Middle frontal gyrus (tissue), 1 donor: ENCODE data around the gene DYDC1.
"Not testable (repeated sequence)": the region's sequence is repeated elsewhere in the genome, so short reads cannot be mapped to it uniquely, and the experiment has no call there.

Experiments used
- DNase-seq: peaks from one replicate; pipeline ENCODE4 v3.0.0-alpha.2; 2015; ENCODE audit warnings: low spot score; ENCODE audit errors: extremely low spot score

The DYDC1 gene

DNA sequence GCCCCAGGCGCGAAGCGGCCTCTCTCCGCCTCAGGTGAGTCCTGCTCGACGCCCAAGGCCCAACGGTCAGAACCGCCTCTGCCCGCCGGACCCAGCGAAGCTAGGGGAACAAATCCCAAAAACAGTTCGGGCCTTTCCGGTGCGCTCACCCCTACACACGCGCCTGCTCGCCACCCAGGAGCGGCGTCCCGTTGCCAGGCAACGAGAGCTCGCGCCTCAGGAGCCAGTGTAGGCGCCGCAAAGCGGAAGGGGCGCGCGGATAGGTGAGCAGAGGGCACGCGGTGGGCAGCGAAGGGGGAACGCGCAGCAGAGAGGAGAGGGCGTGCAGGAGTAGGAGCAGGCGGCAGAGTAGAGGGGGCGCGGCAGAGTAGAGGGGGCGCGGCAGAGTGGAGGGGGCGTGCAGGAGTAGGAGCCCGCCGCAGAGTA, at the start of gene DYDC1, which contains the start of gene DYDC2:
Gene DYDC1, minus strand, starts transcription at position 193 of the 426 bp plus-strand sequence. CDS start 4,154 bp downstream, outside the sequence.
Gene DYDC2, plus strand, starts transcription at position 219 of the 426 bp plus-strand sequence. CDS start 5,663 bp downstream, outside the sequence.
- DNase-seq, result no peak

DNA sequence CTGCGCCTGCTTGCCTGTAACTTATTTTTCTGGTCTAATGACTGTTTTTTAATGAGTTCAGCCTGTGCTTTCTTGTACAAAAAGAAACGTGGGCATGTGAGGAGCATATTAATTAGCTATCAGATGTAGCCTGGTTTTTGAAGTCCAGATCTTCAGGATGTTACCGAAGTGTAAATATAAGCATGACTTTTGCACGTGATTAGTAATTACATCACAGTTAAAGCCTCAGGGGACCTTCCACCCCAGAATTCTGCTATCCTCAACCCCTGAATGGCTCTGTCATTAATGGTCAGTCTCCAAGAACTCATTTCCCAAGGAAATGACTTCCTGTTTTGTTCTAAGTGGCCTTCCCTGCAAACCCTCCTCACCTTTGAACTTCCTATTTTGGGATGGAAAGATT, 49.6 kb upstream of the DYDC1 start:
- no peak for DNase-seq

DNA sequence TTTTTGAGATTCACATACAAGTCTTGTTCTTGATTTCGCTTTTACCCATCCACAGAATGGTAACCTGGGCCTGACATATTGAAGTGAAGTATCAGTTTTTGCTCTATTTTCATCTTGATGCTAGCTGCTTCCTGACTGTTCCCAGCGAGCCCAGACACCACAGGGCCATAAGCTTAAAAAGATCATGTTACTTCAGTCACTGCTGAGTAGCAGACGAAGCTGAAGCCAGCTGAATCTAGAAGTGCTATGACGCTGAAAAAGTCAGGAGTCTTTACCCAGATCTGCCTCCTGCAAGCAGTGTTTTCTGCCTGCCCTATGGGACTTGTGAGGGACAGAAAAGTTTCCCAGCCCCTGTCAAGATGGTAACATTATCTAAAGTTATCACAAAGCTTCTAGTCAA, 49.1 kb upstream of the DYDC1 start:
- no peak for DNase-seq

DNA sequence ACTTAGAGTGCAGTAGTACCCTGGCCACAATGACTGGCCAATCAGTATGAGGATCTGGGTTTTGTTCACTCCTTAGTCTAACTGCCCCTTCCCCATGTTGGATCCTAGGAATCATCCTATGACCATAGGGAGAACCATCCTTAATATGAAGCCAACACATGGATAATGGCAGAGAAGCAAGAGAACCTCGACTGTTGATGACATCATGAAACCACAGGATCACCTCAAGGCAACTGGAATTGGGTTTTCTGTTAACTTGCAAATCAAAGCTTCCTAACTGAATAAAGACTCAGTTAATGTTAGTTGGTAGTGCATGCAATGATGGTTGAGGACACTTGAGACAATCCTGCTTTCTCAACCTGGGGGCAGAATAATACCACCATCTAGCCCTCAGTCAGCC, 48.5 kb upstream of the DYDC1 start:
- DNase-seq, result no peak

DNA sequence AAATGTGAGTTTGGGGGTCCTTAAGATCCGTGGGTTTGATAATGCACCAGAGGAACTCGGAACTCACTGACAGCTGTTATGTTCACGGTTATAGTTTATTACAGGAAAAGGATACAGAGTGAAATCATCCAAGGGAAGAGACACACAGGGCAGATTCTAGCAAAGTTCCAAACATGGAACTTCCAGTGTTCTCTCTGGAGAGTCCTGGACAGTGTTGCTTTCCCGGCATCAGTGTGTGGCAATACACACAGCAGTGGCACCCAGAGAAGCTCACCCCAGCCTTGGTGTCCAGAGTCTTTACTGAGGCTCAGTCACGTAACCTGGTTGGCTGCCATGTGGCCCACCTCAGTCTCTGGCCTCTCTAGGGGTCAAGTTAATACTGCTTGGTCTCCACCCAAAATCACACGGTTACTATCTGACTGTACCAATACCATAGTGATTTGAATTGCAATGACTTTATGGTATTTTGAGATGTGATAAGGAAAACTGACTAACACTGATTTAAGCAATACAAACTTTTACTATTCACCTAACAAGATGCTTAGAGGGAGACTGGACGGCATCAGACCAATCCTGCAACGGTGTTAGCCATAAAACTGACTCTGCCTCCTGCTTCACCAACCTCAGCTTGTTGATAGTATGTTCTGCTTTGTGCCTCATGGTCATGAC, 43.7 kb upstream of the DYDC1 start:
- DNase-seq, result no peak

DNA sequence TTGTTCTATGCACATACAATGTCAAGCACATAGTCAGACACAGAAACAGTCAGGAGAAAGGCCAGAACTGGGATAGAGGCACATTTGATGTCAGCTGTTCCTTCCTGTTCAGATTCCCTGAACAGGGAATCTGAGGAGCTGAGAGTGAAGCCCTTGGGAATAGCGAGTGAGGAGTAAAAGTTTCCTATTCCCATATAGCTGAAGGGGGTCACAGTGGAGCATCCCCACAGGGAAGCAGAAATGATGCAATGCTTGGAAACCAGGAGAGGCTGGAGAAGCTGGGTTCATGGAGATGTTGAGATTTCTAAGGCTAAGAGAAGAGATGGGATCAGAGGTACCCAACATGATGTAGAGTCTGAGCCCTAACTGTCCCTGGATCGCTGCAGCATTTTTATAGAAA, 40.5 kb upstream of the DYDC1 start:
- no peak for DNase-seq

DNA sequence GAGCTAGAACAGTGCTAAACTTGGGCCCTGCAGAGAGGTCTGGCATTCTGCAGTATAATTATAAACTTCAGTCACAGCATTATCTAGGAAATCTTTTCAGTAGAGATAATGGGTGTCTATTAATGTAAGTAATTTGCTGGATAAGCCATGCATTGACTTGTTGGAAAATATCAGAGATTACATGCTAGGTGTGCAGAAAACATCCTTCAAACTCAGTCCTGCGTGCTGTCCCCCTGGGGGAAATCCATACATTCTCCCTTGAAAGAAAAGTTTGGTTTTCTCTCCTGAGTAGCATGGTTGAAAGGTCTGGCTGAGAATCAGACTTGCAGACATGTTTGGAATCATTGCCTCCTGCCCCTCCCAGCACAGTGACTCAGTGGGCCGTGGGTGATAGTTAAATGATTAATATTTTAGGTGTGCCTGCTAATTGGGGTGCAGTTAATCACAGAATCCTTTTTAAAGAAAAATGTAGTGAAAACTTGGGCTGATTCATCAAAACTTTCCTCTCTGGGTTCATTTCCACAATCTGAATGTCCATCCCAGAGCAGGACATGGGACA, 37.9 kb upstream of the DYDC1 start:
- no peak for DNase-seq

DNA sequence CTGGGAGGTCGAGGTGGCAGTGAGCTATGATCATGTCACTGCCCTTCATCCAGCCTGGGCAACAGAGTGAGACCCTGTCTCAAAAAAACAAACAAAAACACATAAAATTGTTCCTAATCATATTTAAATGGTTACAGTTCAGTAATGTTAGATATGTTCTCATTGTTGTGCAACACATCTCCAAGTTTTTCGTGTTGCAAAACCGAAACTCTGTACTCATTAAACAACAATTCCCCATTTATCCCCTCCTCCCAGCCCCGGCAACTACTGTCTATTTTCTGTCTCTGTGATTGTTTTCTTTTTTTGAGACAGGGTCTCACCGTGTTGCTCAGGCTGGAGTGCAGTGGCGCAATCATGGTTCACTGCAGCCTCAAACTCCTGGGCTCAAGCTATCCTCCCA, 35.7 kb upstream of the DYDC1 start:
- no peak for DNase-seq

DNA sequence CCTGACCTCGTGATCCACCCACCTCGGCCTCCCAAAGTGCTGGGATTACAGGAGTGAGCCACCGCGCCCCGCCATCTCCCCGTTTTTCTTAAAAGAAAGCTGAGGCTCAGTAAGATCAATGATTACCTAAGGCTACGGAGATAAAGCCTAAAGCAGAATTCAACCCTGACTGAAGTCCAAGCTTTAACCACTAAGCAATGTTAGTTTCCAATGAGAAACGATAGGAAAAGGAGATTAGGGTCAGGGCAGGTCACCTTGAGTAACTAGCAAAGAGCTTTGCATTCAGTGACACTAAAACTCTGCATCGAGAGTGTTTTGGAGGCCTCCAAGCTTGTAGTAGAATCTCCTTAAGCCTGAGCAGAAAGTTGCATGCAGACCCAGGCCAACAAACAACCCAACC, 34.2 kb upstream of the DYDC1 start:
- DNase-seq, result no peak

DNA sequence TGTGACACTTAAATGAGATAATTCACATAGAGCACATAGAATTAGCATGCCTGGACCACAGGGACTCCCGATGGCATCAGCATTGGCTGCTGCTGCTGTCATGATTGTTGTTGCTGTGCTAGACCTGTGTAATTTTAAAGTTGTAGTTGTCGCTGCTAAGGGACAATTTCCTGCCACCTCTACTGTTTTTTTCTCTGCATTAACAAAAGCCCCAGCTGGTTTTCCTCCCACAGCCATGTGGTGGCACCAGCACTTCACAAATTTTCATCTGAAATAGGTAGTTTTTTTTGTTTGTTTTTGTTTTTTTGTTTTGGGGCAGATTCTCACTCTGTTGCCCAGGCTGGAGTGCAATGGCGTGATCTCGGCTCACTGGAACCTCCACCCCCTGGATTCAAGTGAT, 26.4 kb upstream of the DYDC1 start:
- no peak for DNase-seq

DNA sequence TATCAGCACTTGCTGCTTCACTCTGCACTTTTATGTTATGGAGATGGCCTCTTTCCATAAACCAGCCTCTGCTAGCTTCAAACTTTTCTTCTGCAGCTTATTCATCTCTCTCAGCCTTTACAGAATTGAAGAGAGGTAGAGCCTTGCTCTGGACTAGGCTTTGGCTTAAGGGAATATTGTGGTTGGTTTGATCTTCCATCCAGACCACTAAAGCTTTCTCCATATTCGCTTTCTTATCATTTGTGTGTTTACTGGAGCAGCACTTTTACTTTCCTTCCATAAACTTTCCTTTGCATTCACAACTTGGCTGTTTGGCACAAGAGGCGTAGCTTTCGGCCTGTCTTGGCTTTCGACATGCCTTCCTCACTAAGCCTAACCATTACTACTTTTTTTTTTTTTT, 23.6 kb upstream of the DYDC1 start:
- DNase-seq, result no peak

DNA sequence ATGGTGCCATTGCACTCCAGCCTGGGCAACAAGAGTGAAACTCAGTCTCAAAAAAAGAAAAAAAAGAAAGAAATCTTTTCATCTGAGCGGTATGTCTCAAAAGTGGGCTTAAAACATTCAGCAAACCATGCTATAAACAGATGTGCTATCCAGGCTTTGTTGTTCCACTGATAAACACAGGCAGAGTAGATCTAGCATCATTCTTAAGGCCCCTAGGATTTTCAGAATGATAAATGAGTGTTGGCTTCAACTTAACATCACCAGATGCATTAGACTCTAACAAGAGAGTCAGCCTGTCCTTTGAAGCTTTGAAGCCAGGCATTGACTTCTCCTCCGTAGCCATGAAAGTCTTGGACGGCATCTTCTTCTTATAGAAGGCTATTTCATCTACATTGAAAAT, 23.1 kb upstream of the DYDC1 start:
- no peak for DNase-seq

DNA sequence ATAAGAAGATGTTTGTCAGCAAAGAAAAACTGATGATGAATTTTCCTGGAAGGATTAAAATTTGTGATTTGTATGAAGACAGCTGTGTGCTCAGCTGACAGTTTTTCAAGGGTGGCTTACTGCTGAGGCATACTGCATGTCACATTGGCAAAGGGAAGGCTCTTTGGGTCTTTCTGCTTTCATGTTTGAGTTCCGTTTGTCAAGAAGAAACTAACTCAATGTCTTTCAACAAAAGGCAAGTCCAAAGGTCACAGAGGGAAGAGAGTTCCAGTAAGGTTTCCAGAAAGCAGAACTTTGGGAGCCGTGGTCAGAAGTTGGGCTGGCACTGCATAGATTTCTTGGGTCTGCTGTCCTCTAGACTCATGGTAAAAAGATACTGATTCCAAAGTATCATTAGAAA, 16.9 kb upstream of the DYDC1 start:
- DNase-seq, result no peak

DNA sequence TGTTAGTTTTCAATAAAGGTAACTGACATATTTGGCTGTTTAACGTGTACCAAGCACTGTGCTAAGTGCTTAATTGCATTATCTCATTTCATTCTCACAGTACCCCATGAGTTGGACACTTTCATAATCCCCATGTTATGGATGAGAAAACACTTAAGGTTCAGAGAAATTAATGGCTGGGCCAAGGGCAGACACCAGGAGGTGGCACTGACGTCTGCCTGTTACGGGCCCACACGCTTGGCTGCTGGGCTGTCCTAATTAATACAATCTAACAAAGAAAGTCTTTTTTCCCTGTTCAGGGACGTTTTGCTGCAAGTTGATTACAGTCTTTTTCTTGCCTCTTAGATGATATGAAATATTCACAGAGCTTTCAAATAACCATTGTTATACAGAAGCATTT, 16.1 kb upstream of the DYDC1 start:
- no peak for DNase-seq

DNA sequence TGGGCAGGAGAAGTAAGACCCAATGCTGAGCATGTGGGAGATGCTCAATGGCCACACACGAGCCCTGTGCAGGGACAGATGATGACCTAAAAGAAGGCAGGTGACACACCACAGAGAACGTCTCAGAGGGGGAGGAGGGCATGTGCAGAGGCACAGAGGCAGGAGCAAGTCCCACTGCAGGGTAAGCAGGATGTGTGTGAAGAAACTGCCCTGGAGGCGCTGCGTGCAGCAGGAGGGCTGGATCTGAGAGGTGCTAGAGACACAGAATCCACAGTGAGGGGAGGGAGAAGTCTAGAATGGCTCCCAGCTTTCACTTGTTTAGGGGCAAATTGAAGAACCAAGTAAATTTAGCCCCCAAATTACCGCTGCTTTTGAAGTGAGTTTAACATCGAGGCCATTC, 14.9 kb upstream of the DYDC1 start:
- DNase-seq, result no peak

DNA sequence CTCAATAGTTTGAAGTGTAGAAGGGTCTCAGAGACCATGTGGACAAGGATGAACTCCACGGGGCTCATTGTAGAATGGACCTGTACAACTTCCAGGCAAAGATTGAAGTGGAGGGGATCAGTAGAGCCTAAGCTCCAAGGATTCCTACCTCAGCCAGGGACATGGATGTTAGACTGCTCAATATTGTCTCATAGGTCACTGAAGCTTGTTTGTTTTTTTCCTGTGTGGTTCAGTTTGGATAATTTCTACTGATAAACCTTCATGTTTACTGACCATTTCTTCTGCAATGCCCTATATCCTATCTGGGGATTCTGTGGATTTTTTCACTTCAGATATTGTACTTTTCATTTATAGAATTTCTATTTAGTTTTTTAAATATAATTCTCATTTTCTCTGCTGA, 9.0 kb upstream of the DYDC1 start:
- no peak for DNase-seq

DNA sequence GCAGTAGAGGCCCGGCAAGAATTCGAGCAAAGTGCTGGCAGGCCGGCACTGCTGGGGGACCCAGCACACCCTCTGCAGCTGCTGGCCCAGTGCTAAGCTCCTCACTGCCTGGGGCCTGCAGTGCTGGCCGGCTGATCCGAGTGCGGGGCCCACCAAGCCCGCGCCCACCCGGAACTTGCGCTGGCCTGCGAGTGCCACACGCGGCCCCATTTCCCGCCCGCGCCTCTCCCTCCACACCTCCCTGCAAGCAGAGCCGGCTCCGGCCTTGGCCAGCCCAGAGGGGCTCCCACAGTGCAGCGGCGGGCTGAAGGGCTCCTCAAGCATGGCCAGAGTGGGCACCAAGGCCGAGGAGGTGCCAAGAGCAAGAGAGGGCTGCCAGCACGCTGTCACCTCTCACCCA, 3.1 kb upstream of the DYDC1 start:
- DNase-seq, result no peak

DNA sequence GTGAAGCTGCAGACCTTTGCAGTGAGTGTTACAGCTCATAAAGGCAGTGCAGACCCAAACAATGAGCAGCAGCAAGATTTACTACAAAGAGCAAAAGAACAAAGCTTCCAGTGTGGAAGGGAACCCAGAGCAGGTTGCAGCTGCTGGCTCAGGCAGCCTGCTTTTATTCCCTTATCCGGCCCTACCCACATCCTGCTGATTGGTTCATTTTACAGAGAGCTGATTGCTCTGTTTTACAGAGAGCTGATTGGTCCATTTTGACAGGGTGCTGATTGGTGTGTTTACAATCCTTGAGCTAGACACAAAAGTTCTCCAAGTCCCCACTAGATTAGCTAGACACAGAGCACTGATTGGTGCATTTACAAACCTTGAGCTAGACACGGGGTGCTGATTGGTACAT, 2.4 kb upstream of the DYDC1 start:
- DNase-seq, result not testable (repeated sequence)

DNA sequence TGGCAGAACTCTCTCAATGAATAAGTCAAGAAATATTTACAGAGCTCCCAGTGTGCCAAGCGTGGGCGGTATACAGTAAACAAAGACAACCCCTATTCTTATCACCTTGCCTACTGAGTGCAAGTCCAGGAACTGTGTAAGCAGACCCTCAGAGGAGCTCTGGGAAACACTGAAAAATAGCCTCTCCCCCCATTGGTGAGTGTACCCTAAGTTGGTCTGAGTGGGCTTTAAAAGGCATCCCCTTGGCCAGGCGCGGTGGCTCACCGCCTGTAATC, 1.2 kb upstream of the DYDC1 start:
- DNase-seq, result no peak

DNA sequence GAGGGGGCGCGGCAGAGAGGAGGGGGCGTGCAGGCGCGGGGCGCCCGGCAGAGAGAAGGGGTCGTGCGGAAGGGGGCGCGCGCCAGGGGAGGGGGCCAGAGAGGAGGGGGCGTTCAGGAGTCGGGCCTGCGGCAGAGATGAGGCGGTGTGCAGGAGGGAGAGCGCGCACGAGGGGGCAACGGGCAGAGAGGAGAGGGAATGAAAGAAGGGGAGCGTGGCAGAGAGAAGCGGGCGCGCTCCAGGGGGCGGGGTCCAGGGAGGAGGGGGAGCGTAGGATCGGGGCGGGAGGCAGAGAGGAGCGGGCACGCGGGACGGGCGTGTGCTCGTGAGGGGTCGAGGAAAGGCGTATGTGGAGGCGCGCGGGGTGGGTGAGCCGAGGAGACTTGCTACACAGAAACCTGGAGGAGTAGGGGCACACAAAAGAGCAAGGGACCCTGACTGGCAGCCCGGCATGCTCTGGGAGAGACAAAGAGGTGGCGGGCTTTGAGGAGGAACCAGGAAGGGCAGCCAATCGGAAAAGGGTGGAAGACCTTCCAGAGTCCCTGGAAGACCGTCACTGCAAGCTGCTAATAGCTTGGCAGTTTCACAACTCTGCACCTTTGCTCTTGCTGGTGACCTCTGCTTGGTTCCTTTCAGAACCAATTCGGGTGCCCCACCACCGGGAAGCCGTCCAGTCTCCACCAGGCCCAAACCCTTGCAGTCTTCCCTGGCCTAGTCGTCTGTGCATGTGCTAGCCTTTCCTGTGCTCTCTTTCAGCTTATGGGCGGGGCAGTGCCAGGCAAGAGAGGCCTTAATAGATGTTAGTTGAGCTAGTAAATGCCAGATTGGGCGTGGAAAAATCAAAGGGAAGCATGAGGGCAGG, 665 bp upstream of the DYDC1 start:
- DNase-seq, result no peak

DNA sequence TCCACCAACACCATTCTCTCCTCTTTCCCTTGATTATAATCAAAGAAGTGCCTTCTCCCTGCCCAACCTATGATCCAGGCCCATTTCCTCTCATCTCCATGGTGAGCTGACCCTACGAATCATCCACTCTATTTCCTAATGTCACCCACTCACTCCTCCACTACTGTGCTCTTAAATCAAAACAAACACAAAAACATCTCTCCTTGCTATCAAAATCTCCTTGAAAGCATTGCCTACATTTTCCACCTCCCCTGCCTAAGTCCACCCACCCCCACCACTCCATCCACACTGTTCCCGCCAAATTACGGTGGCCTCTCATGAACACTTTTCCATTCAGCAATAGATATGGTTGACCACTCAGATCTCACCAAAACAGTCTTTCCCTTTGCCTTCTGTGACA, 5.3 kb downstream of the DYDC1 start:
- no peak for DNase-seq

DNA sequence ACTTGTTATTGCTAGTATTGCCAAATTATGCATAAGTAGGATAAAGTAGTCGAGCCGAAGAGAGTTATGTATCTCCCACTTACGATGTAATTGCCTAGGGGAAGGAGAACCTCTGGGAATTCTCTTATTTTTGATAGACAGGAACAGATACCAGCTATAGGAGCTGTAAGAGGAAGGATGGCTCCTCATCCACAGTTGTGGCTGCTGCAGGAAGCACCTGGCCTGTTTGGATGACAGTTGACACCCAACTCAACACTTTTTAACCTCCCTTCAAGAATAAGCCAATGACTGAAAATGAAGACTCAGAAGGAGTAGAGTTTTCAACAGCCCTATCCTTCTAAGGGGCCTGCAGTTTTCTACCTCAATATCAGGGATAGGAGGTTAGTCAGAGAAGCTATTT, 6.3 kb downstream of the DYDC1 start:
- no peak for DNase-seq

DNA sequence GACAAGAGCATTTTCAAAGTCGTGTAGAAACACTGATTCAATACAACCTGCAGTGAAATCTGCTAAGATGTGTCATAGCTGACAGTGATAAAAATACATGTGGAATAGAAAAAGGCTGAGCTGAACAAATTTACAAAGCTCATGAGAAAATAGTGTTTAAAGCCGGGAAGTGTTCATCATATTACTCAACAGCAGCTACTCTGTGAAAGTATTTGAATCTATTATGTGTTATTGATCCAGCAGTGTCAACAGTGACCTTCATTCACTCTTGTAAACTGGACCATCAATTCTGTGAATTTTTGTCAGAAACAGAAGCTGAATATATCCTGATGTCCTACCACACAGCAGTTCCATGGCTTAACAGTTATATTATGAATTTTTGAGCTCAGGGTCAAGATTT, 11.6 kb downstream of the DYDC1 start:
- no peak for DNase-seq
